ENCODE measurements around the gene ADGRD2. TPM values are rescaled to one million over a fixed set of nuclear protein-coding genes. Genes with fewer than 3 reads are reported as not detected.

ADGRD2 gene
- total RNA-seq, 1 experiment from 2014 or later, result not detected

DNA sequence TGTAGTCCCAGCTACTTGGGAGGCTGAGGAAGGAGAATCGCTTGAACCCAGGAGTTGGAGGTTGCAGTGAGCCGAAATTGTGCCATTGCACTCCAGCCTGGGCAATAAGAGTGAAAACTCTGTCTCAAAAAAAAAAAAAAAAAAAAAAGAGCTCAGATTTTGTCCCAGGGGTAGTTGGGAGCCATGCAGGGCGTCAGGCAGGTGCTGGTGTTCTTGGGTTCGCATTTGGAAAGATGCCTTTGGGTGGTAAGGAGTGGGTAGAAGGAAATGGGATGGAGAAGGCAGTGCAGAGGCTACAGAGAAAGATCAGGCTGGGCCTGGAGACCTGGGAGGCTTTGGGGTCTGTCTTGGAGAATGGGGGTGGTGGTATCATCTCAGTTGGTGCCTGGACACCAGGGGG is 23.9 kb downstream of the ADGRD2 start:
- H3K4me1 ChIP-seq (ENCODE audit: insufficient read depth, low read length), result no peaks in the 10 kb centered on the region
- CTCF ChIA-PET, result no interaction called here
- no peak for ATAC-seq
- no peak overlapping the region for H2AFZ ChIP-seq (ENCODE audit: low read length)
- intact Hi-C loops (cut with micrococcal nuclease), result no loop called here
- DNase-seq, result no peak
- TF ChIP-seq, protein P1, sequence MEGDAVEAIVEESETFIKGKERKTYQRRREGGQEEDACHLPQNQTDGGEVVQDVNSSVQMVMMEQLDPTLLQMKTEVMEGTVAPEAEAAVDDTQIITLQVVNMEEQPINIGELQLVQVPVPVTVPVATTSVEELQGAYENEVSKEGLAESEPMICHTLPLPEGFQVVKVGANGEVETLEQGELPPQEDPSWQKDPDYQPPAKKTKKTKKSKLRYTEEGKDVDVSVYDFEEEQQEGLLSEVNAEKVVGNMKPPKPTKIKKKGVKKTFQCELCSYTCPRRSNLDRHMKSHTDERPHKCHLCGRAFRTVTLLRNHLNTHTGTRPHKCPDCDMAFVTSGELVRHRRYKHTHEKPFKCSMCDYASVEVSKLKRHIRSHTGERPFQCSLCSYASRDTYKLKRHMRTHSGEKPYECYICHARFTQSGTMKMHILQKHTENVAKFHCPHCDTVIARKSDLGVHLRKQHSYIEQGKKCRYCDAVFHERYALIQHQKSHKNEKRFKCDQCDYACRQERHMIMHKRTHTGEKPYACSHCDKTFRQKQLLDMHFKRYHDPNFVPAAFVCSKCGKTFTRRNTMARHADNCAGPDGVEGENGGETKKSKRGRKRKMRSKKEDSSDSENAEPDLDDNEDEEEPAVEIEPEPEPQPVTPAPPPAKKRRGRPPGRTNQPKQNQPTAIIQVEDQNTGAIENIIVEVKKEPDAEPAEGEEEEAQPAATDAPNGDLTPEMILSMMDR (conservative IDR thresholded peaks at IDR 0.05; ENCODE audit: low read depth, low read length), result no peak
- no peak for TF ChIP-seq EZH2 (IDR thresholded peaks at IDR 0.05; ENCODE audit: low read length, unreplicated experiment)
- no peak for TF ChIP-seq EZH2phosphoT487 (IDR thresholded peaks at IDR 0.05; ENCODE audit: borderline replicate concordance, low read length)
- no peaks in the 10 kb centered on the region for H3K9me3 ChIP-seq (ENCODE audit: low read length)
- no peaks in the 10 kb centered on the region for H3K79me2 ChIP-seq (ENCODE audit: low read length)
- no TSS peak for BruUV-seq (replicated peaks)
- H3K9me2 ChIP-seq (replicated peaks; ENCODE audit: low read length), result no peaks in the 10 kb centered on the region
- H3K27ac ChIP-seq (ENCODE audit: low read length), result no peak overlapping the region
- POLR2A ChIA-PET (ENCODE audit: unreplicated experiment), result no interaction called here
- no peaks in the 10 kb centered on the region for H3K36me3 ChIP-seq (ENCODE audit: low read depth, low read length)
- no peaks in the 10 kb centered on the region for H3F3A ChIP-seq (ENCODE audit: low read length, unreplicated experiment)
- H3K4me2 ChIP-seq (ENCODE audit: low read length), result no peak overlapping the region
- no peak overlapping the region for H3K4me3 ChIP-seq (ENCODE audit: low read length)
- no peaks in the 10 kb centered on the region for H4K20me1 ChIP-seq (ENCODE audit: low read length)
- H3K27me3 ChIP-seq (ENCODE audit: low read length), result no peaks in the 10 kb centered on the region
- no peak overlapping the region for H3K9ac ChIP-seq (ENCODE audit: low read length)

DNA sequence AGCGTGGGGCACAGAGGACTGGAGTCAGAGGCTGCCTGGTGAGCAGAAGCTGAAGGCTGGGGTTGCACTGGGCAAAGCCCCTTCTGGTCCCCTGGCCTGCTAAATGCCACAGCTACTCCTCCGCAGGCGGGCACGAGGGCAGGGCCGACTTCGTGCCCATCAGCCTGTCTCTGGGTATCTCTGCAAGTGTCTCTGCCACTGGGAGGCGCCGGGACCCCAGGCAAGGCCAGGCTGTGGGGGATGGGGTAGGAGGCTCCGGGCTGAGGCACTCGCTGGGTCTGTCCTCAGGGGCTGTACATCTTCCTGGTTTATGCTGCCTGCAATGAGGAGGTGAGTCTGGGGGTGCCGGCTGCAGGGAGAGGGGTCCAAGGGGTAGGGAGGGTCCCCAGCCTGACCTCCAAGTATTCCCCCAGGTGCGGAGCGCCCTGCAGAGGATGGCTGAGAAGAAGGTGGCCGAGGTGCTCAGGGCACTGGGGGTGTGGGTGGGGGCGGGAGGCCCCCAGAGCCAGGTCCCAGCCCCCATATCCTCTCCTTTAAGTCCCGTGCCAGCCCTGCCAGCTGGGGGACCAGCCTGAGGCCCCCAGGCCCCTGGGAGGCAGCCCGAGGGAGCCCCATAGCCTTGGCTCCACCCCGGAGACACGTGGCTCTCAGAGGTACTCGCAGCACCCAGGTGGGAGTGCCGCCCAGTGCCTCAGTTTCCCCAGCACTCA is 25.1 kb downstream of the ADGRD2 start:
- no peak overlapping the region for H2AFZ ChIP-seq (ENCODE audit: low read length)
- intact Hi-C loops (cut with micrococcal nuclease), result no loop called here
- ChIA-PET CTCF (interaction anchor here (0.6 kb wide), 1 partner anchor 100 kb away, joined by 3 read pairs; no protein-coding TSS in a partner anchor), POLR2A (ENCODE audit: unreplicated experiment) (no interaction called here)
- no peaks in the 10 kb centered on the region for H3K9me2 ChIP-seq (replicated peaks; ENCODE audit: low read length)
- H3K36me3 ChIP-seq (ENCODE audit: low read depth, low read length), result no peaks in the 10 kb centered on the region
- no peaks in the 10 kb centered on the region for H3K79me2 ChIP-seq (ENCODE audit: low read length)
- no peak overlapping the region for H3K27ac ChIP-seq (ENCODE audit: low read length)
- H3K9ac ChIP-seq (ENCODE audit: low read length), result no peak overlapping the region
- no peaks in the 10 kb centered on the region for H3K27me3 ChIP-seq (ENCODE audit: low read length)
- no peaks in the 10 kb centered on the region for H3F3A ChIP-seq (ENCODE audit: low read length, unreplicated experiment)
- H3K4me3 ChIP-seq (ENCODE audit: low read length), result no peak overlapping the region
- H3K4me2 ChIP-seq (ENCODE audit: low read length), result no peak overlapping the region
- TF ChIP-seq EZH2 (IDR thresholded peaks at IDR 0.05; ENCODE audit: low read length, unreplicated experiment), result no peak
- TF ChIP-seq, protein P1 (conservative IDR thresholded peaks at IDR 0.05; ENCODE audit: low read depth, low read length), result no peak
- no peak for TF ChIP-seq EZH2phosphoT487 (IDR thresholded peaks at IDR 0.05; ENCODE audit: borderline replicate concordance, low read length)
- BruUV-seq (replicated peaks), result no TSS peak
- H3K9me3 ChIP-seq (ENCODE audit: low read length), result no peaks in the 10 kb centered on the region
- no peaks in the 10 kb centered on the region for H4K20me1 ChIP-seq (ENCODE audit: low read length)
- H3K4me1 ChIP-seq (ENCODE audit: insufficient read depth, low read length), result no peaks in the 10 kb centered on the region
- ATAC-seq (no peak), DNase-seq (no peak)

DNA sequence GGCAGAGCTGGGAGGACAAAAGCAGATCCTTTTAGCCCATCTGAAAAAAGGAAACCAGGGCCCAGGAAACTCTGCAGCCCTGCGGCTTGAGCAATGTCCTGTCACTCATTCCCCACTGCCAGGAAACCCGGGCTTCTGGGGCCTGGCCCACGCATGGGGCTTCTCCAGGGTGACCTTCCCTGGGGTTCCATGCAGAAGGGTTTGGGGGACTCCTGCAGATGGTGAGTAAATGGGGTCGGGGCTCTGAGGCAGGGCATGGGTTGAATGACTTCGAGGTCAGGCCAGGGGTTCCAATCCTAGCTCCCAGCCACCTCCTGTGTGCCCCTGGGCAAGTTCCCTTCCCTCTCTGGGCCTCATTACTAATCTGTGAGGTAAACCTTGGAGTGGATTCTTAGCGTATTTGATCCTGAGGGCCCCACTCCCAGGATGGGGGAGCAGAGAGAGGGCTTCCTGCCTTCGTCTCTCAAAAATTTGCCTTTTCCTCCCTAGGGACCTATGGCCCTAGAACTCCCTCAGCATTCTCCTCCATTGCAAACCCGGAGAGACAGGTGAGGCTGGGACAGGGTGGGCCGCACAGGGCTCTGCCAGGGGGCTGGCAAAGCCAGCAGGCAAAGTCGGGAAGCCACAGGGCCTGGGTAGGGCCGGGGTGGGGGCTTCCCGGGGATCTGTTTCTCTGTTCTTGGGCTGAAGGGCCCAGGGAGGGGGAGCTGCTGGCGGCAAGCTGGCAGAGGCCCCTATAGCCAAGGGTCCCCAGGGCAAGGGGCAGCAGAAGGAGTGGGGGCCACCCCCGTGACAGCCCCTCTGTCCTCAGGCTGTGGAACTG is 25.8 kb downstream of the ADGRD2 start:
- no peaks in the 10 kb centered on the region for H3F3A ChIP-seq (ENCODE audit: low read length, unreplicated experiment)
- no peaks in the 10 kb centered on the region for H3K27me3 ChIP-seq (ENCODE audit: low read length)
- no peaks in the 10 kb centered on the region for H3K79me2 ChIP-seq (ENCODE audit: low read length)
- no peak overlapping the region for H3K4me3 ChIP-seq (ENCODE audit: low read length)
- H3K9me2 ChIP-seq (replicated peaks; ENCODE audit: low read length), result no peaks in the 10 kb centered on the region
- ChIA-PET POLR2A (ENCODE audit: unreplicated experiment) (no interaction called here), CTCF (no interaction called here)
- intact Hi-C loops (cut with micrococcal nuclease), result no loop called here
- H4K20me1 ChIP-seq (ENCODE audit: low read length), result no peaks in the 10 kb centered on the region
- no peaks in the 10 kb centered on the region for H3K36me3 ChIP-seq (ENCODE audit: low read depth, low read length)
- no peaks in the 10 kb centered on the region for H3K9me3 ChIP-seq (ENCODE audit: low read length)
- BruUV-seq (replicated peaks), result no TSS peak
- H2AFZ ChIP-seq (ENCODE audit: low read length), result no peak overlapping the region
- ATAC-seq (no peak), DNase-seq (no peak)
- H3K9ac ChIP-seq (ENCODE audit: low read length), result no peak overlapping the region
- no peak for TF ChIP-seq EZH2 (IDR thresholded peaks at IDR 0.05; ENCODE audit: low read length, unreplicated experiment)
- TF ChIP-seq EZH2phosphoT487 (IDR thresholded peaks at IDR 0.05; ENCODE audit: borderline replicate concordance, low read length), result no peak
- TF ChIP-seq, protein P1 (conservative IDR thresholded peaks at IDR 0.05; ENCODE audit: low read depth, low read length), result no peak
- H3K4me1 ChIP-seq (ENCODE audit: insufficient read depth, low read length), result no peaks in the 10 kb centered on the region
- no peak overlapping the region for H3K4me2 ChIP-seq (ENCODE audit: low read length)
- no peak overlapping the region for H3K27ac ChIP-seq (ENCODE audit: low read length)

All from PC-3 (cell line).